Gastroesophageal sphincter (tissue), 4 donors: ENCODE data around the gene RAPGEF2. TPM values are rescaled to one million over a fixed set of nuclear protein-coding genes. Genes with fewer than 3 reads are reported as not detected.

Source experiments
- ATAC-seq: fragments of 150-250 bp; one replicate; pipeline ENCODE4 v1.9.1; 2016; ENCODE audit warnings: mild to moderate bottlenecking, moderate library complexity
- H3K27ac ChIP-seq, 4 donors: fragments of 200-600 bp; sonication (generic) in 3 of 4; 1 replicate in 3 of 4; 2 replicates in 1 of 4; pipeline ENCODE4 v1.5.1; 2016 to 2019
- H3K27me3 ChIP-seq: fragments of 200-600 bp; sonication (generic); one replicate; pipeline ENCODE4 v1.5.1; 2019
- H3K36me3 ChIP-seq, 2 donors: fragments of 200-600 bp; sonication (generic); one replicate each; pipeline ENCODE4 v1.5.1; 2019; ENCODE audit warnings: control low read depth in 1 of 2
- H3K4me1 ChIP-seq, 3 donors: fragments of 200-600 bp; sonication (generic); 1 replicate in 2 of 3; 2 replicates in 1 of 3; pipeline ENCODE4 v1.5.1; 2016 to 2019; ENCODE audit warnings: control low read depth in 2 of 3
- H3K4me3 ChIP-seq, 2 donors: fragments of 200-600 bp; sonication (generic); one replicate each; pipeline ENCODE4 v1.5.1; 2019; ENCODE audit warnings: mild to moderate bottlenecking in 1 of 2, moderate library complexity in 1 of 2
- H3K9me3 ChIP-seq, 3 donors: fragments of 200-600 bp; sonication (generic); one replicate each; pipeline ENCODE4 v1.5.1; 2017 to 2019; ENCODE audit warnings: control low read depth in 2 of 3
- EP300 ChIP-seq: sonication (generic); formaldehyde crosslinking; IDR thresholded peaks from one replicate; pipeline ENCODE4 v1.6.1; 2017; ENCODE audit warnings: antibody characterized with exemption, mild to moderate bottlenecking
- POLR2A ChIP-seq, 2 donors: fragments of 450-650 bp; IDR thresholded peaks; one replicate each; pipeline ENCODE4 v1.6.1; 2017; ENCODE audit warnings: antibody characterized with exemption in 2 of 2, mild to moderate bottlenecking in 2 of 2, moderate library complexity in 1 of 2
- POLR2AphosphoS5 ChIP-seq: sonication (generic); formaldehyde crosslinking; IDR thresholded peaks from one replicate; pipeline ENCODE4 v1.6.1; 2017; ENCODE audit warnings: antibody characterized with exemption
- WGBS, 2 donors: methylation state at CpG; one replicate each; pipeline ENCODE4 v1.1.5; 2018; ENCODE audit warnings: low coverage in 1 of 2; 5-methylcytosine and 5-hydroxymethylcytosine counted together
- total RNA-seq, 4 donors: library from RNA; depleted of rRNA; stranded (reverse); fragments of >200 nt; gene quantifications; one replicate each; pipeline ENCODE4 v1.1.0, GENCODE V29; 2016
- TF ChIP-seq, protein P1 (sequence below), 4 experiments: fragments of 200-600 bp in 2 of 4; fragments of 450-650 bp in 2 of 4; sonication (generic) in 1 of 4; IDR thresholded peaks; one replicate each; pipeline ENCODE4 v1.5.1; 2017 to 2019; ENCODE audit warnings: antibody characterized with exemption in 4 of 4, mild to moderate bottlenecking in 2 of 4, moderate library complexity in 2 of 4

Gene RAPGEF2
- total RNA-seq, 4 donors from 2014 or later: 49.5 to 67.5 (median 60.9) TPM

DNA sequence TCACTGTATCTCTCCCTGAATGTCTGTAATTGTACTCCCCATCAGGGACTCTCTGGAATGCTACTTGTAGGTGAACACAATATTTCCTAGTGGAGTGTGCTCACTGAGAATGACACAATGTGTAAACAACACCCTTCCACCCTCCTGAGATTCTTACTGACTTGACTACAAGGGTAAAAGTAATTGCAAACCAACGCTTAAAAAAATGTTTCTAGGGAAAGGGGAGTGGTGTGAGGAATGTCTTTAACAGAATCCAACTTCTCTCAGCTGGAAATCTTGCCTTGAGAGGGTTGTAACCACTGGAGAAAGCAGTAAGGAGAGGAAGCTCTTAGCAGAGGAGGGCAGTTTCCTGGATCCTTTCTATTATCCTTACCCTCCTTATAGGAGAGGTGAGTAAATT, 5.1 kb upstream of the RAPGEF2 start:
- no peaks in the 10 kb centered on the region for H3K9me3 ChIP-seq
- ATAC-seq: no peak
- H3K27ac ChIP-seq: no peak overlapping the region
- H3K4me1 ChIP-seq: peaks cover 0 to 15% (median 0%) of the 10 kb centered on the region in 3 donors
- 0 to 11% methylated on average over 1 of the region's 1 CpG for WGBS, 2 donors
- H3K4me3 ChIP-seq: no peak overlapping the region
- TF ChIP-seq EP300 (no peak), POLR2AphosphoS5 (no peak), POLR2A (IDR thresholded peaks at IDR 0.05) (no peak)
- TF ChIP-seq, protein P1, sequence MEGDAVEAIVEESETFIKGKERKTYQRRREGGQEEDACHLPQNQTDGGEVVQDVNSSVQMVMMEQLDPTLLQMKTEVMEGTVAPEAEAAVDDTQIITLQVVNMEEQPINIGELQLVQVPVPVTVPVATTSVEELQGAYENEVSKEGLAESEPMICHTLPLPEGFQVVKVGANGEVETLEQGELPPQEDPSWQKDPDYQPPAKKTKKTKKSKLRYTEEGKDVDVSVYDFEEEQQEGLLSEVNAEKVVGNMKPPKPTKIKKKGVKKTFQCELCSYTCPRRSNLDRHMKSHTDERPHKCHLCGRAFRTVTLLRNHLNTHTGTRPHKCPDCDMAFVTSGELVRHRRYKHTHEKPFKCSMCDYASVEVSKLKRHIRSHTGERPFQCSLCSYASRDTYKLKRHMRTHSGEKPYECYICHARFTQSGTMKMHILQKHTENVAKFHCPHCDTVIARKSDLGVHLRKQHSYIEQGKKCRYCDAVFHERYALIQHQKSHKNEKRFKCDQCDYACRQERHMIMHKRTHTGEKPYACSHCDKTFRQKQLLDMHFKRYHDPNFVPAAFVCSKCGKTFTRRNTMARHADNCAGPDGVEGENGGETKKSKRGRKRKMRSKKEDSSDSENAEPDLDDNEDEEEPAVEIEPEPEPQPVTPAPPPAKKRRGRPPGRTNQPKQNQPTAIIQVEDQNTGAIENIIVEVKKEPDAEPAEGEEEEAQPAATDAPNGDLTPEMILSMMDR (IDR thresholded peaks at IDR 0.05): no peak
- H3K27me3 ChIP-seq: no peaks in the 10 kb centered on the region
- no peaks in the 10 kb centered on the region for H3K36me3 ChIP-seq

DNA sequence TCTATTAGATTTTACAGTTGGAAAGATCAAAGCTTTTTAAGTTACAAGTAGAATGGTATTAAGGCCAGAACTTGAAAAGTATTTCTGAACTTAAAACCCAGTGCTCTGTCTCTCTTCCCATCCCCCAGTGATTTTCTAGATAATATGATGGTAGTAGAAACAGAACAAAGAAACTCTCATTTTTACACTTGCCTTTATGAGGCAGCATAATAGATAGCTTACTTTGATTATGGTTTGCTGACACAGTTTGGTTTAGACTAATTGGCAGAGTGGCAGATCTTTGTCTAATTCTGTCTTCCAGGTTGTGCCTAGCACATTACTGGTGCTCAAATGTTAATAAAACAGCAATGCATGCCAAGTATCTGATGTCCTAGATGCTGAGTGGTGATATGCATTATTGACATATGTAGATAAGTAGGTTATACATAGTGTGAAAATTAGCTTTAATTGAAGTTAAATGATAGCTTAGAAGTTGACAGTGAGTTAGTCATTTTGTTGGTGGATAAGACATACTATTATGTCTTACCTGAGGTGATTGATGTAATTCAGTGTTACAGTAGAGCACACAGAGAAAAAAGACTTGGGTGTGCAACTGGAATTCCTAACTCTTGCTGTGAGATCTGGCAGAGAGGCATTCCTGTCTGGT, 4.3 kb upstream of the RAPGEF2 start:
- Histone ChIP-seq H3K9me3 (no peaks in the 10 kb centered on the region), H3K27me3 (no peaks in the 10 kb centered on the region), H3K4me1 (peaks cover 0 to 15% (median 0%) of the 10 kb centered on the region in 3 donors), H3K36me3 (no peaks in the 10 kb centered on the region), H3K27ac (no peak overlapping the region), H3K4me3 (no peak overlapping the region)
- ATAC-seq: no peak
- TF ChIP-seq, protein P1 (IDR thresholded peaks at IDR 0.05): no peak
- TF ChIP-seq POLR2AphosphoS5 (no peak), POLR2A (IDR thresholded peaks at IDR 0.05) (no peak), EP300 (no peak)

DNA sequence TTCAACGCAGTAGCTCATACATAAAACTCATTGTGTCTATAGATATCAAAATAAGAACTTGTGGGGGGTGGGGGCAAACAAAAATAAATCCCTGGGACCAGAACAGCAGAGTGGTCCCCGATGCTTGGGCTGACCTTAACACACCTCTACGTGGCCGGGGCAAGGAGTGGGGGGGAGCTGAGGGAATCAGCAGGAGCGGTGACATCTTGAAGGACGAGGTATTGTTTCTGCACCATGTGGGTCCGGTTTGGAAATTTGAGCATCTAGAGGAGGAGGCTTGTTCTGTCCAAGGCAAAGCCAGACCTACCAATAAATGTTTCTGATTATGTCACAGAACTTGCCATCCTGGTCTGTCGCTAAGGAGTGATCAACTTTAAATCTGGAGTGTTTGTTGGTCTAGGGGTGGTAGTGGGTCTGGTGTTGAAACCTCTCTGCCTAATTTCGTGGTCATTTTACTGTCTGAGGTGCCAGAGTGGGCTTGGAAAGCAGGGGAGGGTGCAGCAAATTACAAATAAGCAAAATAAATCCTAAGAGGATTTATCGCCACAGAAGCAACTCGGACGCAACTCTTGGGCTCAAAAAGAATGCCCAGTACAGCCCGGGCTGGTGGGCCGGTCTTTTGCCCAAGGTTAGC, 774 bp upstream of the RAPGEF2 start:
- TF ChIP-seq POLR2A (IDR thresholded peaks at IDR 0.05) (no peak), POLR2AphosphoS5 (no peak), EP300 (no peak)
- TF ChIP-seq, protein P1 (IDR thresholded peaks at IDR 0.05): no peak
- ATAC-seq: no peak
- WGBS, 2 donors: 37 to 50% methylated on average over 7 to 12 of the region's 14 CpGs

DNA sequence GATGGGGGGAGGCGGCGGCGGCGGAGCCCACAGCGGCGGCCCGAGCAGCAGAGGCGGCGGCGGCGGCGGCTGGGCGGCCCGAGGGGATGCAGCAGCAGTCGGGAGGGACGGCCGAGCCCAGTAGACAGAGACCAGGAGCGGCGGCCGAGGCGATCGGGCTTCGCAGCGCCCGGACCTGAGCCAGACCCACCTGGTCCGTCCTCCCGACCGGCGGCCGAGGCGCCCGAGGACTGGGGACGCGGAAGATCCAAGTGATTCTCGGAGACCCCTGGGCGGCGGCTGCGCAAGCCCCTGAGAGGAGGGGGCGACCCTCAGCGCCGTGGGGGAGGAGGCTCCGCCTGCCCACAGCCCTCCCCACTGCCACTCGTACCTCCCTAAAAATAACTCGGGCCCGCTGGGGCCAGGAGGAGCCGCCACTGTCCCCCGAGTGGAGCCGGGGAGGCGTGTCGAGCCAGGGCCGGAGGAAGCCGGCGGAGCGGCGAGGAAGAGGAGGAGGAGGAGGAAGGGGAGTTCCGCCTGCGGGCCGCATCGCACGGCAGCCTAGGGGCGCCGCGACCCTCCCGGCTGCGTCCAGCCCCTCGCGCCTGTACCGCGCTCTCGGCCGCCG, 608 bp downstream of the RAPGEF2 start:
- H3K36me3 ChIP-seq: no peaks in the 10 kb centered on the region
- TF ChIP-seq, protein P1 (IDR thresholded peaks at IDR 0.05): no peak
- peak overlapping the region; percentile 83 to 97 for H3K4me3 ChIP-seq

More for the DNA sequence above, 774 bp upstream of the RAPGEF2 start:
- H3K27me3 ChIP-seq: no peaks in the 10 kb centered on the region
- H3K4me3 ChIP-seq: peak overlapping the region; percentile 83 to 97
- H3K36me3 ChIP-seq: no peaks in the 10 kb centered on the region
- no peaks in the 10 kb centered on the region for H3K9me3 ChIP-seq
- peaks cover 7 to 38% (median 12%) of the 10 kb centered on the region in 3 donors for H3K4me1 ChIP-seq
- peak overlapping the region; percentile 80 to 99 (median 97) for H3K27ac ChIP-seq

More for the DNA sequence above, 608 bp downstream of the RAPGEF2 start:
- 0% methylated on average over 7 of the region's 72 CpGs; no CpG with 5 or more reads in 1 of the 2 donors for WGBS, 2 donors
- H3K9me3 ChIP-seq: no peaks in the 10 kb centered on the region
- peak overlapping the region; percentile 80 to 99 (median 97) for H3K27ac ChIP-seq
- peaks cover 8 to 43% (median 14%) of the 10 kb centered on the region in 3 donors for H3K4me1 ChIP-seq
- H3K27me3 ChIP-seq: no peaks in the 10 kb centered on the region
- ATAC-seq: peak; percentile 32
